HG02943 (cell line): ENCODE data around the gene WFIKKN2.

ENCODE experiments used
- ATAC-seq: cut with Tn5 transposase; IDR thresholded peaks from one replicate; pipeline ENCODE4 v1.9.1; 2021; ENCODE audit warnings: mild to moderate bottlenecking, low read depth, moderate library complexity; ENCODE audit not compliant: unreplicated experiment

The WFIKKN2 gene

GRCh38 chr17:50833510-50834428, 1.6 kb upstream of the WFIKKN2 start:
- ATAC-seq, result no peak

- no peak for ATAC-seq
Observed at GRCh38 chr17:50834429-50835300, 721 bp upstream of the WFIKKN2 start.

GRCh38 chr17:50836826-50837225, 1.4 kb downstream of the WFIKKN2 start:
- ATAC-seq, result no peak

- ATAC-seq, result no peak
Observed at GRCh38 chr17:50837286-50837979, 2.0 kb downstream of the WFIKKN2 start.

- no peak for ATAC-seq
Observed at GRCh38 chr17:50837980-50838954, 2.9 kb downstream of the WFIKKN2 start.

GRCh38 chr17:50839591-50840310, 4.4 kb downstream of the WFIKKN2 start:
- ATAC-seq, result no peak

GRCh38 chr17:50840311-50840851, 5.0 kb downstream of the WFIKKN2 start:
- ATAC-seq, result no peak

- ATAC-seq, result no peak
Observed at GRCh38 chr17:50841277-50841948, 6.0 kb downstream of the WFIKKN2 start.

- ATAC-seq, result no peak
Observed at GRCh38 chr17:50841949-50842354, 6.6 kb downstream of the WFIKKN2 start.

- no peak for ATAC-seq
Observed at GRCh38 chr17:50842506-50843149, 7.2 kb downstream of the WFIKKN2 start.

GRCh38 chr17:50843150-50843905, 7.9 kb downstream of the WFIKKN2 start:
- ATAC-seq, result no peak

- ATAC-seq, result no peak
Observed at GRCh38 chr17:50844117-50844700, 8.8 kb downstream of the WFIKKN2 start.

GRCh38 chr17:50845240-50846147, 10.1 kb downstream of the WFIKKN2 start:
- no peak for ATAC-seq

- ATAC-seq, result no peak
Observed at GRCh38 chr17:50847566-50847965, 12.2 kb downstream of the WFIKKN2 start.

GRCh38 chr17:50848039-50848438, 12.7 kb downstream of the WFIKKN2 start:
- no peak for ATAC-seq

- no peak for ATAC-seq
Observed at GRCh38 chr17:50848711-50849110, 13.3 kb downstream of the WFIKKN2 start.
